GM06990 (cell line): ENCODE measurements around the gene PHF1.
A peak's percentile ranks its signal among the peaks of the same experiment; 100 is the strongest.

Experiments
- DNase-seq: peaks from one replicate; pipeline ENCODE4 v3.0.0-alpha.2; 2011; ENCODE audit not compliant: insufficient read length; ENCODE audit errors: extremely low read depth
- H3K27me3 ChIP-seq: replicated peaks from 2 replicates; pipeline ENCODE4 v1.6.0; 2011; ENCODE audit warnings: low read length; ENCODE audit not compliant: control insufficient read depth, insufficient read depth
- H3K36me3 ChIP-seq: 2 replicates; pipeline ENCODE4 v1.5.1; 2011; ENCODE audit warnings: low read length; ENCODE audit not compliant: control insufficient read depth, insufficient read depth
- H3K4me3 ChIP-seq: replicated peaks from 2 replicates; pipeline ENCODE4 v1.5.1; 2011; ENCODE audit warnings: low read depth, mild to moderate bottlenecking, control low read depth, low read length
- TF ChIP-seq, protein P1 (sequence below): IDR thresholded peaks from 2 replicates; pipeline ENCODE4 v1.5.1; 2011; ENCODE audit warnings: low read length, control low read depth, mild to moderate bottlenecking, inconsistent platforms; ENCODE audit not compliant: insufficient read depth, poor library complexity, severe bottlenecking

The PHF1 gene

DNA sequence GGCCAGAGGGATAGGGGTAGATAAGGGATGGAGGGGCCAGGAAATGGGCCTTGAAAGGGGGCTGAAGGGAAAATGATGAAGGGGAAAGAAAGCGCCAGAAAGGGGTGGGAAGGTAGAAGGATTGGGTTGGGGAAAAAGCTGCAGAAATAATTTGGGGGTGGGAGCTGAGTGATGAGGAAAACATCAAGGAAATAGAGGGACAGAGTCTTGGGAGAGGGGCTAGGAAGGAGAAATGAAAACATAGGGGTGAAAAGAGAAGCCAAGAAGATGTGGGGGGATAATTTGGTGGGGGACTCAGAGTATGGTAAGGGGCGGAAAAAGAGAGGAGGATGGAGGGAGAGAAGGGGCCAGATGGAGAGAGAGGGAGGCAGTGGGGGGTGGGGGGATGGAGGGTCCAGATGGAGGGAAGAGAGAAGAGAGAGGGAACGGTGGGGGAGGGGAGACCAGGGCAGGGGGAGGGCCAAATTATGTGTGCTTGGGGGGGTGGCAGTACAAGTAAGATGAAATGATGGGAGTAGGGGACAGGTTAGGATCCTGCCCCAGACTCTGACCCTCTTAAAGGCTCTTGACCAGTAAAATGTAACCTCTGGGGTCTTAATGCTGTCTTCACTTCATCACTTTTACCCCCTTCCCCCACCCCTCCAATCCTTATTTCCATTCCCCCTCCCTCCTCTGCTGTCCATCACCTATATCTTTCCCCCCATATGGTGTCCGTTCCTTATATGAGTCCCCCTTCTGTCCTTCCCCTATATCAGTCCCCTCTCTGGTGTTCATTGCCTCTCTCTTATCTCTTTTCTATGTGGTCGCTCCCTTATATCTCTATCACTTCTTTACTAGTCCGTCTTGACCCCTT is 9.9 kb downstream of the PHF1 start:
- no peaks in the 10 kb centered on the region for H3K27me3 ChIP-seq
- H3K4me3 ChIP-seq: no peak overlapping the region
- DNase-seq: no peak
- TF ChIP-seq, protein P1, sequence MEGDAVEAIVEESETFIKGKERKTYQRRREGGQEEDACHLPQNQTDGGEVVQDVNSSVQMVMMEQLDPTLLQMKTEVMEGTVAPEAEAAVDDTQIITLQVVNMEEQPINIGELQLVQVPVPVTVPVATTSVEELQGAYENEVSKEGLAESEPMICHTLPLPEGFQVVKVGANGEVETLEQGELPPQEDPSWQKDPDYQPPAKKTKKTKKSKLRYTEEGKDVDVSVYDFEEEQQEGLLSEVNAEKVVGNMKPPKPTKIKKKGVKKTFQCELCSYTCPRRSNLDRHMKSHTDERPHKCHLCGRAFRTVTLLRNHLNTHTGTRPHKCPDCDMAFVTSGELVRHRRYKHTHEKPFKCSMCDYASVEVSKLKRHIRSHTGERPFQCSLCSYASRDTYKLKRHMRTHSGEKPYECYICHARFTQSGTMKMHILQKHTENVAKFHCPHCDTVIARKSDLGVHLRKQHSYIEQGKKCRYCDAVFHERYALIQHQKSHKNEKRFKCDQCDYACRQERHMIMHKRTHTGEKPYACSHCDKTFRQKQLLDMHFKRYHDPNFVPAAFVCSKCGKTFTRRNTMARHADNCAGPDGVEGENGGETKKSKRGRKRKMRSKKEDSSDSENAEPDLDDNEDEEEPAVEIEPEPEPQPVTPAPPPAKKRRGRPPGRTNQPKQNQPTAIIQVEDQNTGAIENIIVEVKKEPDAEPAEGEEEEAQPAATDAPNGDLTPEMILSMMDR: no peak
- no peaks in the 10 kb centered on the region for H3K36me3 ChIP-seq

DNA sequence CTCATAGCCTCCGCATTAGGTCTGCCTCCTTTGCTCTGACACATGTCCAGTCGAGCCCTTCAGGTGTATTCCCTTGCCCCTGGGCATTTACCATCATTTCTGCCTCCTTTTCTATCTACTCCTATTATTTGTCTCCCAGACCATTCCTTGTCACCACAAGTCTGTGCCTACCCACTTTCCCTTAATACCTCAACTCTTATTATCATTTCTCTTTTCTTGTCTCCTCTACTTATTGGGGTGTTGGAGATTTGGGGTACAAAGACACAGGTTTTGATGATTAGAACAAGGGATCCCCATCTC is 10.5 kb downstream of the PHF1 start:
- no peaks in the 10 kb centered on the region for H3K36me3 ChIP-seq
- DNase-seq: no peak
- no peaks in the 10 kb centered on the region for H3K27me3 ChIP-seq
- H3K4me3 ChIP-seq: no peak overlapping the region
- TF ChIP-seq, protein P1: no peak

DNA sequence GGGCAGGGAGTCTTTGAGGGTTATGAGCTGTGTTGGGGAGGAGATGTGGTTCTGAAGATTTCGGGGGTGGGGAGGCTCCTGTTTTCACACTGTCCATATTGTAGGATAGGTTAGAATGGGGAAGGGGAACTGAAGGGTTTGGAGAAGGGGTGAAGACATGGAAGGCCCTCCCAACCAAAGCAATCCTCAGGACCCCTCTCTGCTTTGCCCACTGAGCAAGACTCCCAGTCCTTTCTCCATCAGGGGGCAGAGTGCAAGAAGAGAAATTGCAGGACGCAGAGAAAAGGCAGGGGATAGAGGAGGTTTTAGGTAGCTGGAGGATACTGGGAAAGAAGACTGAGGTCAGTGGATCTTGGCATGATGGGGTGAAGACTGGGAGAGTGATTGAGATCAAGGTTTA is 13.0 kb downstream of the PHF1 start:
- DNase-seq: no peak
- Histone ChIP-seq H3K27me3 (no peaks in the 10 kb centered on the region), H3K4me3 (no peak overlapping the region), H3K36me3 (no peaks in the 10 kb centered on the region)
- TF ChIP-seq, protein P1: no peak

GRCh38 chr6:33424855-33425667 is 14.2 kb downstream of the PHF1 start:
- H3K36me3 ChIP-seq: no peaks in the 10 kb centered on the region
- peak overlapping the region; percentile 60 for H3K4me3 ChIP-seq
- DNase-seq: no peak
- TF ChIP-seq, protein P1: no peak
- no peaks in the 10 kb centered on the region for H3K27me3 ChIP-seq

DNA sequence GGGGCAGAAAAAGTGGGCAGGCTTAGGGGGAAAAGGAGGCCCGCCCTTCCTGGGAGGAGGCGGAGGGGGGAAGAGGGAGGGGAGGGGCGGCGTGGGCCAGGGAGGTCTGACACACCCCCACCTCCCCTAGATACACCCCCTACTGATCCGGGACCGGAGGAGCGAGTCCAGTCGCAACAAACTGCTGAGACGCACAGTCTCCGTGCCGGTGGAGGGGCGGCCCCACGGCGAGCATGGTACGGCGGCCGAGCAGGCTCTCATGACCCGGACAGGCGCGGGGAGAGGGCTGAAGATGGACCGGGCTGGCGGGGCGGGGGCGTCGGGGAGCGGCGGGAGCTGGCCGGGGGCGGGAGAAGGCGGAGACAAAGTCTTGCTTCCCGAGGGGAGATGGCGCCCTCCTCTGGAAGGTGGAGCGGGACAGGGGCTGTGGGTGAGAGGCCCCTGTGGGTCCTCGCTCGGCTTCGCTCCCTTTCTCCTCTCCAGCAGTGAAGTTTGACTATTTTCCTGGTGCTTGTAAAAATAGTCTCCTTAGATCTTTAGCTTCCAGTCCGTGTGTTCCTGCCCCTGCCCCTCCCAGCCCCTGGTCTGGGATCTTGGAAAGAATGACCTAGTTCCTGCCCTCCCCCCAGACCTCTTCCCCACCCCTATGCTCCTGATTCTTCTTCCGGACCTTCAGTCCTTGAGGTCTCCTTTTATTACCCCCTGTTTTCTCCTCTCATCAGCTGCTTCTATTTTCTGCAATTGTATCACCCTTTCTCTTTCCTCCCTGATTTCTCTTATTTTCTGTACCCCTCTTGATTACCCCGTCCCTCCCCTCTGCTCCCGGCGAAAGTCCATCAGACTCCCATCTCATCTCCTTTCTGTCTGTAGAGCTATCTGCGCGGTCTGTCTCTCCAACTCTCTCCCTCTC is 15.1 kb downstream of the PHF1 start:
- TF ChIP-seq, protein P1: peak; percentile 65
- H3K4me3 ChIP-seq: peak overlapping the region; percentile 60
- no peaks in the 10 kb centered on the region for H3K27me3 ChIP-seq
- DNase-seq: peak; percentile 85
- no peaks in the 10 kb centered on the region for H3K36me3 ChIP-seq
